ELR (cell line): ENCODE data around the gene ANKRD11.
"Not testable (repeated sequence)": the region's sequence is repeated elsewhere in the genome, so short reads cannot be mapped to it uniquely, and the experiment has no call there.

Experiments used
- DNase-seq: peaks from one replicate; pipeline ENCODE4 v3.0.0-alpha.2; 2015; ENCODE audit warnings: low read depth

ANKRD11 gene

DNA sequence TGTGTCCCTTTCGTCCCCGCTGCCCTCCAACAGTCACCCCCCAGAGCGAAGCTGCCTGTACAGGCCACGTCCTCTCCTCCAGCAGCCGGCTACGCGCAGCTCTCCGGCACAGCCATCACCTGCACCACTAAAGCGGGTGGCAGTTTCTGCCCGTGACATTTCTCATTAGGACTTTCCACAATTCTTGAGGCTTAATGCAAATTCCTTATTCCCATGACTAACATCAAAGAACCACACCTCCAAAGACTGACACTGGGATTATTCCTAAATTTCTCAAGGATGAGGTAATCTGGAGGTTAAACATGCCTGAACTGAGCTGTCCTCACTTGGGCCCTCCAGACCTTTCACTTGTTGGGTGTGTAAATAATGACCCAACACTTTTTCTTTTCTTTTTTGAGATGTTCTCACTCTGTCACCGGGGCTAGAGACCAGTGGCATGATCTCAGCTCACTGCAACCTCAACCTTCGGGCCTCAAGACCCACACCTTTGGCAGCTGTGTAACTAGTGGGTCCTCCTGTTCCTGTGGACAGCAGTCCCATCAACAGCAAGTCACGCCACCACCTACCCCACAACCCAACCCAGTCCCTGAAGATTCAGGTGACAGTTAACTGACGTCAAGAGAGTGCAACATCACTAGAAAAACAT lies 11.7 kb downstream of the ANKRD11 start:
- peak; percentile 86 for DNase-seq

DNA sequence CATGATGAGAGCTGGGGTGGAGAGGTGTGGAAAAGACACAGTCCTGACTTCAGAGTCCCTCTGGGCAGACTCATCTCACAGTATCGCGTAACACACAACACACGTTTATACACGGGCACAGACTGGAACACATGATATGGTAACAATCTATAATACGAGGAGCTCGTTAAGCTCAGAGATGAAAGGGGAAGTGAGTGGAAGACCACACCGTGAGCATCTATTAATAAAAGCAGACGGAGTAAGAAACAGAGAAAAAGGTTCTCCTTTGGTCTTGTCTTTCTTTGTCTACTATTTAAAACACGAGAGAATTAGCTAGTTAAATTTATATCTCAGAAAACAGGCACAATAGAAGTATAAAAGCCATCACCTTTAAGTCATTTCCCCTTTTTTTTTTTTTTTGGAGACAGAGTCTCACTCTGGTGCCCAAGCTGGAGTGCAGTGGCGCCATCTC lies 13.5 kb downstream of the ANKRD11 start:
- DNase-seq, result no peak

DNA sequence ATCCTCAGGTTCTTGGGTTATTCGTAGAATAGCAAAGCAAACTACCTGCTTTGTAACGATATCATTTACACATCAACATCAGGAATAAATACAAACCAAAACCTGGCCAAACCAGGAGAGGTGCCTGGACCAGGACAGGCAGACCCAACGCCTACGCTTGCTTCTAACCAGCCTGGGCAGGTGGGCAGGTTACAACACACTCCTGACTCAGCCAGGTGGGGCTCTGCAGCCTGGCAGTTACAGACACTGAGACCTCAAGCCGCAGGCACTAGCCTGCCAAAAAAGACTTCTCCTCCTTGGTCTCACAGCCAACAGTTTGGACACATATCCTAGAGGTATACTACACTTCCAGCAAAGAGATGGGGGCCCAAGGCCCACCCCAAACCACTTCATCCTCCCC lies 14.0 kb downstream of the ANKRD11 start:
- DNase-seq, result no peak

DNA sequence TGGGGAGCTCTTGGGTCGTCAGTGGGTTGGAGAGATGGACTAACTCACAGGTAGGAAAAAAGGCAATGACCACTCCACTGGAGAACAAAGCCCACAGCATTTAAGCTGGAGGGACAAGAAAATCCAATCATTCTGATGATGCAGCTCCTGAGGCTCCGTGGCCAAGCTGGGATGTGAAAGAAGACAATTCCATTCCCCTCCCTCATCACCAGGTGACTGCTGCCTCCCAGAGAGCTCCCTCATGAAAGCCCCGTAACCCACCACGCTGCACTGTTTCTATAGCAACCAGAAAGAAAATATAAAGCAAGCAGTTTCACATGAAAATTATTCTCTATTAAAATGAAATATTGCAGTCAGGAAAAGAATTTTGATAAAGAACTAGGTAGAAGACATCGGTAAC lies 15.2 kb downstream of the ANKRD11 start:
- DNase-seq, result no peak

DNA sequence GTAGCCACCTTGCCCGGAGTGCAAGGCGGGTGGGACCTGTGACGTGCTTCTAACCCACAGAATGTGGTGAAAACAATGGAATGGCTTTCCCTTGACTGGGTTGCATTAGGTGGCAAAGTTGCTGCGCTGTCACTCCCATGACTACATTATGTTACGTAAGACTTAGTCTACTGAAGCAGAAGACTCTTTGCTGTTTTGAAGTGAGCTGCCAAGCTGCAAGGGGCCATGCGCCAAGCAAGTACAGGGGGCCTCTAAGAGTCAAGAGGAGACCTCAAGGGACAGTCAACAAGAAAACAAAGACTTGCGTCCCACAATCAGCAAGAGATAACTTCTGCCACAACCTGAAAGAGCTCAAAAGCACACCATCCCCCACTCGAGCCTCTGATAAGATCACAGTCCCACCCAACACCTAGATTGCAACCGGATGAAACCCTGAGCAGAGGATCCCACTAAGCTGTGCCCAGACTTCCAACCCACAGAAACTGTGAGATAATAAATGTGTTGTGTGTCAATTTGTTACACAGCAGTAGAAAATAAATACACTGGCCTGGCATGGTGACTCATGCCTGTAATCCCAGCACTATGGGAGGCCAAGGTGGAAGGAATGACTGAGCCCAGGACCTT lies 16.5 kb downstream of the ANKRD11 start:
- peak; percentile 89 for DNase-seq

DNA sequence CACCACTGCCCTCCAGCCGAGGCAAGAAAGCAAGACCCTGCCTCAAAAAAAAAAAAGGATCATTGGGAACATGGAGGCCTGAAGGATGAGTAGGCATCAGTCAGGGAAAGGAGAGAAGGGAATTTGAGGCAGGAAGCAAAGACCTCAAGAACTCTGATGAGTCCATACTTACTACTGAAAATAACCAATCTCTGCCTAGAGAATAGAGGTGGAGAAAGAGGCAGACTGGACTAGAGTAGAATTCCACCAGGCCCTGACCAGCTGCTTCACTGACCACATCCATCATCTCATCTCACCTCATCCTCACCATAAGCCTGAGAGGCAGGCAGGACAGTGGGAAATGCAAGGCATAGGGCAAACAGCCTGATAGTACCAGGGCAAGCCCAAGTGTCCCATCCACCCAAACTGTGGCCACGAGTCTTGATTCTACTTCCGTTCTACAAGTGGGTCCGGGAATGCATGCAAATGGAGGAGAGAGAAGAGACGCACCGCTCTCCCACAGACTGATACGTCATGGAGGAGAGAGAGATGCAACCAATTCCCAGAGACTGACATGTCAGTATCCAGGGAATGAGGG lies 17.1 kb downstream of the ANKRD11 start:
- DNase-seq, result peak; percentile 55

DNA sequence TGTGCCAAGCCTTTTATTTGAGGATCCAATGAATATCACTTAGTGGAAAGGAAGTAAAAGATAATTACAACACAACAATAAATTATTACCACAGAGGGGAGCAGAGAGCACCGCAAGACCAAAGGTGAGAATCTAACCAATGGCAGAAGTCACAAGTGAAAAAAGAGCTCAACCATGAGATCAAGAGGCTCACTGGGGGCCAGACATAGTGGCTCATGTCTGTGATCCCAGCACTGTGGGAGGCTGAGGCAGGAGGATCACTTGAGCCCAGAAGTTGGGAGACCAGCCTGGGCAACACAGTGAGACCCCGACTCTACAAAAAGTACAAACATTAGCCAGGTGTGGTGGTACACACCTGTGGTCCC lies 17.7 kb downstream of the ANKRD11 start:
- DNase-seq, result no peak

DNA sequence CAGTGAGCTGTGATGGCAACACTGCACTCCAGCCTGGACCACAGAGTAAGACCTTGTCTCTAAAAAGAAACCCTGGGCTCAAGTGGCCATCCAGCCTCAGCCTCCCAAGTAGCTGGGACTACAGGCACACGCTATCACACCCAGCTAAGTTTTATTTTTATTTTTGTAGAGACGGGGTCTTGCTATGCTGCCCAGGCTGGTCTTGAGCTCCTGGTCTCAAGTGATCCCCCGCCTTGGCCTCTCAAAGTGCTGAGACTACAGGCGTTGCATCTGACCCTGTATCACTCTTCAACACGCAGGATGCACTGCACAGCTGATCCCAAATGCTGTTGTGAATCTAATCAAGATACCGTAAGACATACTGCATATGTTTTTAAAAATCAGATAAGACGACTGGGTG lies 23.0 kb downstream of the ANKRD11 start:
- DNase-seq, result no peak

DNA sequence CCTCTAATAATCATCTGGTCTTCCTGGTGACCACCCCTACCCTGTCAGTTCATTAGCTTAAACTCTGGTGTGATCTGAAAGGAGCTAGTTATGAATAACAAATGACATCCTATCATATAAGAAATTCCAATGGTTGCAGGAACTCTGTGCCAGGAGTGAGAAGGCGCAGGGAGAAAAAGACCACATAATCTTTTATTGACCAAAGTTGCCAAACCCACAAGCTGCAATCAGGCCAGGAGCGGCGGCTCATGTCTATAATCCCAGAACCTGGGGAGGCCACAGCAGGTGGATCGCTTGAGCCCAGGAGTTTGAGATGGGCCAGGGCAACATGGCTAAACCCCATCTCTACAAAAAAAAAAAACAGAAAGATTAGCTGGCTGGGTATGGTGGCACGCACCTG lies 23.4 kb downstream of the ANKRD11 start:
- DNase-seq, result no peak

DNA sequence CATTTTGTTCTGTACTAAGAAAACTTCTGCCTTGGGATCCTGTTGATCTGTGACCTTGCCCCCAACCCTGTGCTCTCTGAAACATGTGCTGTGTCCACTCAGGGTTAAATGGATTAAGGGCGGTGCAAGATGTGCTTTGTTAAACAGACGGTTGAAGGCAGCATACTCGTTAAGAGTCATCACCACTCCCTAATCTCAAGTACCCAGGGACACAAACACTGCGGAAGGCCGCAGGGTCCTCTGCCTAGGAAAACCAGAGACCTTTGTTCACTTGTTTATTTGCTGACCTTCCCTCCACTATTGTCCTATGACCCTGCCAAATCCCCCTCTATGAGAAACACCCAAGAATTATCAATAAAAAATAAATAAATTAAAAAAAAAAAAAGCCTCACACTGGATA lies 27.0 kb downstream of the ANKRD11 start:
- not testable (repeated sequence) for DNase-seq

DNA sequence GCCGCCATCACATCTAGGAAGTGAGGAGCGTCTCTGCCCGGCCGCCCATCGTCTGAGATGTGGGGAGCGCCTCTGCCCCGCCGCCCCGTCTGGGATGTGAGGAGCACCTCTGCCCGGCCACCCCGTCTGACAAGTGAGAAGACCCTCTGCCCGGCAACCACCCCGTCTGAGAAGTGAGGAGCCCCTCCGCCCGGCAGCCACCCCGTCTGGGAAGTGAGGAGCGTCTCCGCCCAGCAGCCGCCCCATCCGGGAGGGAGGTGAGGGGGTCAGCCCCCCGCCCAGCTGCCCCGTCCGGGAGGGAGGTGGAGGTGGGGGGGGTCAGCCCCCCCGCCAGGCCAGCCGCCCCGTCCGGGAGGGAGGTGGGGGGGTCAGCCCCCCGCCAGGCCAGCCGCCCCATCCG lies 27.7 kb downstream of the ANKRD11 start:
- DNase-seq, result not testable (repeated sequence)

DNA sequence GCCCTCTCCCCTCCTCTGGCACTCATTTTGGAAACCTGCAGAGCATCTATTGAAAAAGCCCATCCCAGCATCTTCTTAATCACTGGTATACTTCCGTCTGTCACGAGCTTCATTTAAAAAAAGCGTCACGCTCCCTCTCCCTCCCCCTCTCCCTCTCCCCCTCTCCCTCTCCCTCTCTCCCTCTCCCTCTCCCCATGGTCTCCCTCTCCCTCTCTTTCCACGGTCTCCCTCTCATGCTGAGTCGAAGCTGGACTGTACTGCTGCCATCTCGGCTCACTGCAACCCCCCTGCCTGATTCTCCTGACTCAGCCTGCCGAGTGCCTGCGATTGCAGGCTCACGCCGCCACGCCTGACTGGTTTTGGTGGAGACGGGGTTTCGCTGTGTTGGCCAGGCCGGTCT lies 28.5 kb downstream of the ANKRD11 start:
- DNase-seq, result not testable (repeated sequence)

DNA sequence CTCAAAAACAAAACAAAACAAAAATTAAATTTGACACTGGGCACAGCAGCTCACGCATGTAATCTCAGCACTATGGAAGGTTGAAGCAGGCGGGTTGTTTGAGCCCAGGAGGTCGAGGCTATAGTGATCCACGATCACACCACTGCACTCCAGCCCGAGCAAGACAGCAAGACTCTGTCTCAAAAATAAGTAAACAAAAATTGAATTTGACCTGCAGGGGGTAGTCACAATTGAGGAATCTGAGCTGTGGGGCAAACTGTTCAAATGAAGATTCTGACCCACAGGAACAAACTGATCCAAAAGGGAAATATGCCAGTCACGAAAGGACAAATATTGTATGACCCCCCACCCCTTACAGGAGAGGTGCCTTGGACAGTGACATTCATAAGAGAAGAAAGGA lies 29.8 kb downstream of the ANKRD11 start:
- no peak for DNase-seq

DNA sequence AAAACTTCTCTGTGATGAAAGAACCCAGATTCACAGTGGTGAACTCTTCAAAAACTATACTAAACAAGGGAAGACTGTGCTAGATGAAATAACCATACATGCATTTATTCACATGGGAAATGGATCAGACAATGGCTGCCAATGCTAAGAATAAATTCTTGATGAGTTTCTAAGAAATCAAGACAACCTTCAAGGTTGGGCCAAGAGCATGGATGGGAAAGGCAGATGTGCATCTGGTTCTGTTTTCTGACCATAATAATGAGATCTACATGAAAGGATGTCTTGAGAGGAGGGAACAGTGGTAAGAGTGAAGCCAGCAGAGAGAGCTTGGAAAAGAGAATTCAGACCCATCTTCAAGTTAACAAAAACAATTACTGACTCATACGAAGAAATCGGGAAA lies 31.4 kb downstream of the ANKRD11 start:
- no peak for DNase-seq

DNA sequence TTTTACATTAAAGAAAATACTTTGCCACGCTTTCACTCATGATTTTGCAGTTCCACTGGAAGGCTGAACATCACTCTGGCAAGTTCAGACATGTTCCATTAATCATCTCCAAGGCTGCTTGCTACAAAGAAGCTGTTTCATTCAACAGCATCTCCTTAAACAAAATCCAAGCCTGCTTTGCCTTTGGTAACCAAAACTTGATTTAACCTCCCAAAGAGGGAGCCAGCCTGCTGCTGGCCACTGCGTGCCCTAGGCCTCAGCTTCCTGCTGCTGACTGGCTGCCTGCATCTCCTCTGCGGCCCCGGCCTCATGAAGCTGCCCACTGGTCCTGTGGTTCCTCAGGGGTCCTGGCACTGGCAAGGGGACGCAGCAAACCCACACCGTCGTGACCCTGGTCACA lies 31.8 kb downstream of the ANKRD11 start:
- DNase-seq, result no peak

DNA sequence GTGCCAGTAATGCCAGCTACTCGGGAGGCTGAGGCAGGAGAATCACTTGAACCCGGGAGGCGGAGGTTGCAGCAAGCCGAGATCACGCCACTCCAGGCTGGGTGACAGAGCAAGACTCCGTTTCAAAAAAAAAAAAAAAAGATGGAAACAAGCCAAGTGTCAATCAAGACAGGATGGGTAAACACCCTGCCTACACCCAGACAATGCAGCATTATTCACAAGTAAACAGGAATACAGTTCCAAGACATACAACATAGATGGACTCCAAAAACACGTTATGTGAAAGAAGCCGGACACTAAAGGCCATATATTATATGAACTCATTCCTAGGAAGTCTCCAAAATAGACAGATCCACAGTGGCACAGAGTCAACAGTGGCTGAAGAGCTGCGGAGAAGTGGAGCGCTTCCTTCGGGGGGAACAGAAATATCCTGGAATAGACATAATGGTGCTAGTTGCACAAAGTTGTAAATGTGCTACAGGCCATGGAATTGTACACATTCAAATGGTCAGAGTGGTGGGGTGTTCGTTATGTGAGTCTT lies 33.9 kb downstream of the ANKRD11 start:
- DNase-seq, result no peak

DNA sequence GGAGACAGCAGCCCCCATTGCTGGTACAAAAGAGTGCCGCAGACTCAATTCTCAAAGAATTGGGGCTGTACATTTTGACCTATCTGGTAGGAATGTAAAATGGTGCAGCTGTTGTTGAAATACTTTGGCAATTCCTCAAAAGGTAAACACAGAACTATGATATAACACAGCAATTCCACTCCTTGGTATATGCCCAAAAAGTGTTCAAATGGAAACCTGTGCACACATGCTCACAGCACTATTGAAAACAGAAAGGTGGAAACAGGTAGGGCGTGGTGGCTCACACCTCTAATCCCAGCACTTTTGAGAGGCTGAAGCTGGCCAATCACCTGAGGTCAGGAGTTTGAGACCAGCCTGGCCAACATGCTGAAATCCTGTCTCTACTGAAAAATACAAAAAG lies 34.7 kb downstream of the ANKRD11 start:
- DNase-seq, result no peak

DNA sequence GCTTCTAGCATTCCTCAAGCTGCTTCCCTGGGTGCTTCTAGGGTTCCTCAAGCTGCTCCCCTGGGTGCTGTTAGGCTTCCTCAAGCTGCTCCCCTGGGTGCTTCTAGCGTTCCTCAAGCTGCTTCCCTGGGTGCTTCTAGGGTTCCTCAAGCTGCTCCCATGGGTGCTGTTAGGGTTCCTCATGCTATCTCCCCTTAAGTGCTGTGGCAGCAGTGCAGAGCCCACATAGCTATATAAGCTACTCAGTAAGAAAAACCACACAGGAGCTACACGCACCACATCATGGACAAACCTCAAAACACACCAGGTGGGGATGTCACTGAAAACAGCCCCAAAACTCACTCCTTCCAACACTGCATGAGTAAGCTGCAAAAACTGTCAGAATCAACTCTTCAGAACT lies 35.2 kb downstream of the ANKRD11 start:
- no peak for DNase-seq

DNA sequence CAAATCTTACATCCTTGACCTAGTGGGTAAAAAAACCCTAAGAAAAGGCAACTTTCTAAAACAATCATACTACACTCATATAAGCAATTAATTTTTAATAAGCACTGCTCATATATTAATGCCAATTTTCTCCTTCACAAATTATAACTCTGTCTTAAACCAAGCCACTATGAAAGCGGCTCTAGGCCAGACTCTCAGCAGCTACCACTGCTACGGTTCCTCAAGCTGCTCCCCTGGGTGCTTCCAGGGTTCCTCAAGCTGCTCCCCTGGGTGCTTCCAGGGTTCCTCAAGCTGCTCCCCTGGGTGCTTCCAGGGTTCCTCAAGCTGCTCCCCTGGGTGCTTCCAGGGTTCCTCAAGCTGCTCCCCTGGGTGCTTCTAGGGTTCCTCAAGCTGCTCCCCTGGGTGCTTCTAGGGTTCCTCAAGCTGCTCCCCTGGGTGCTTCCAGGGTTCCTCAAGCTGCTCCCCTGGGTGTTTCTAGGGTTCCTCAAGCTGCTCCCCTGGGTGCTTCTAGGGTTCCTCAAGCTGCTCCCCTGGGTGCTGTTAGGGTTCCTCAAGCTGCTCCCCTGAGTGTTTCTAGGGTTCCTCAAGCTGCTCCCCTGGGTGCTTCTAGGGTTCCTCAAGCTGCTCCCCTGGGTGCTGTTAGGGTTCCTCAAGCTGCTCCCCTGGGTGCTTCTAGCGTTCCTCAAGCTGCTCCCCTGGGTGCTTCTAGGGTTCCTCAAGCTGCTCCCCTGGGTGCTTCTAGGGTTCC lies 35.8 kb downstream of the ANKRD11 start:
- not testable (repeated sequence) for DNase-seq

DNA sequence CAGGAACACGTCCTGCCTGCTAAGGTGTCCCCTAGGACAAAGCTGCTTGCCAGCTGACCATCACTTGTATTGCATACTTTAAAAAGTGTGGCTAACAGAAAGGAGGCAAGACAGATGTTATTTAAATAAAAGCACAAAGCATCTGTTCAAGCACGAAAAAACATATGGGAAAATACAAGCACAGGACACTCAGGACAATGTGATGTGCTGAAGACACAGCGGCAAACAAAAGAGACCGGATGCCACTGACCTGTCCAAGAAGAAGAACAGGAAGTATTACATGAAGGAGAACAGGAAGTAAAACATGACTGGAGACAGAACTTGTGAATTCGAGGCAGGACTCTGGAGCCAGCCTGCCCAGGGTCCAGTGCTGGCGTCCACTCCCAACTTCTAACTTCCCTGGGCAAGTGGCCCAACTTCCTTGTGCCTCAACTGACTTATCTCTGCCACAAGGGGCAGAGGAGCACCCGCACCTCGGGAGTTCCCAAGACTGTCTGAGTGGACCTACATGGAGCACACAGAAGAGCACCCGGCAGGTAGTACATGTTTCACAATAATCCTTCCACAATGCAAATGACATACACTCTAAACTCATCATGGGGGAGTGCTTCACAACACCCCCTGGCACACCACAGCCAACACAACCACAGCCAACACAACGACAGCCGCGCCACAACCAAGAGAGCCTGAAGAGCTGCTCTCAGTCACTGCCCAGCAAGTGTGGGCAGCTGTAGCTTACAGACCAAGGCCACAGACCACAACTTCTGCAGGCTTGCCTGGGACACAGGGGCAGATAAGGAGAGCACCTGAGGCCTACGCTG lies 36.6 kb downstream of the ANKRD11 start:
- DNase-seq, result peak; percentile 46

DNA sequence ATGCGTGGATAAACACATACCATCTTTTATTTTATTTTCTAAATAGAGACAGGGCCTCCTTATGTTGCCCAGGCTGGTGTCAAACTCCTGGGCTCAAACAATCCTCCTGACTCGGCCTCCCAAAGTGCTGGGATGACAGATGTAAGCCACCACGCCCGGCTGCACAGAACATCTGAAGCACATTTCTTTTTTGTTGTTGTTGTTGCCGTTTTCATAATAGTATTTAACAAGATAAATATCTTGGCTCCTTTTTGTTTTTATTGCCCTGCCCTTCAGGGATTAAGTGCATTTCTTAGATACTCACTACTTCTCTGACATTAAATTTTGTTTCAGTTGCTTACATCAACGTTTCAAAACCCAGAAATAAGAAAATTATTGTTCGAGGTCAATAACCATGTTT lies 37.4 kb downstream of the ANKRD11 start:
- DNase-seq, result no peak

DNA sequence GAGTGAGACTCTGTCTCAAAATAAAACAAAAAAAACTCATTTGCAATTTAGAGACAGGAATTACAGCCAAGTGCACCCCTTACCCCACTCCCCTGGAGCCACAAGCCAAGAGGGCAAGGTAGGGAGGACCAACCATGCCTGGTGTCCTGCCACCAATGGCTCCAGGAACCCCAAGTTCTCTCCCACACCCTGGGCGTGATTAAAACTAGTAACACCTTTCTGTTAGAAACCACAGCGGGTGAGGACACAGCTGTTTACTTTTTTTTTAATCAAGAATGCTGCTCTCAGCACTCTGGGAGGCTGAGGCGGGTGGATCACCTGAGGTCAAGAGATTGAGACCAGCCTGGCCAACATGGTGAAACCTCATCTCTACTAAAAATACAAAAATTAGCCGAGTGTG lies 38.1 kb downstream of the ANKRD11 start:
- no peak for DNase-seq
